Globus pallidus (tissue), 1 donor: ENCODE data around the gene ELOVL3.
A peak's percentile ranks its signal among the peaks of the same experiment; 100 is the strongest.
"Not testable (repeated sequence)": the region's sequence is repeated elsewhere in the genome, so short reads cannot be mapped to it uniquely, and the experiment has no call there.

ENCODE experiments used
- DNase-seq: peaks from one replicate; pipeline ENCODE4 v3.0.0-alpha.2; 2015; ENCODE audit warnings: low spot score

ELOVL3 gene, protein sequence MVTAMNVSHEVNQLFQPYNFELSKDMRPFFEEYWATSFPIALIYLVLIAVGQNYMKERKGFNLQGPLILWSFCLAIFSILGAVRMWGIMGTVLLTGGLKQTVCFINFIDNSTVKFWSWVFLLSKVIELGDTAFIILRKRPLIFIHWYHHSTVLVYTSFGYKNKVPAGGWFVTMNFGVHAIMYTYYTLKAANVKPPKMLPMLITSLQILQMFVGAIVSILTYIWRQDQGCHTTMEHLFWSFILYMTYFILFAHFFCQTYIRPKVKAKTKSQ

DNA sequence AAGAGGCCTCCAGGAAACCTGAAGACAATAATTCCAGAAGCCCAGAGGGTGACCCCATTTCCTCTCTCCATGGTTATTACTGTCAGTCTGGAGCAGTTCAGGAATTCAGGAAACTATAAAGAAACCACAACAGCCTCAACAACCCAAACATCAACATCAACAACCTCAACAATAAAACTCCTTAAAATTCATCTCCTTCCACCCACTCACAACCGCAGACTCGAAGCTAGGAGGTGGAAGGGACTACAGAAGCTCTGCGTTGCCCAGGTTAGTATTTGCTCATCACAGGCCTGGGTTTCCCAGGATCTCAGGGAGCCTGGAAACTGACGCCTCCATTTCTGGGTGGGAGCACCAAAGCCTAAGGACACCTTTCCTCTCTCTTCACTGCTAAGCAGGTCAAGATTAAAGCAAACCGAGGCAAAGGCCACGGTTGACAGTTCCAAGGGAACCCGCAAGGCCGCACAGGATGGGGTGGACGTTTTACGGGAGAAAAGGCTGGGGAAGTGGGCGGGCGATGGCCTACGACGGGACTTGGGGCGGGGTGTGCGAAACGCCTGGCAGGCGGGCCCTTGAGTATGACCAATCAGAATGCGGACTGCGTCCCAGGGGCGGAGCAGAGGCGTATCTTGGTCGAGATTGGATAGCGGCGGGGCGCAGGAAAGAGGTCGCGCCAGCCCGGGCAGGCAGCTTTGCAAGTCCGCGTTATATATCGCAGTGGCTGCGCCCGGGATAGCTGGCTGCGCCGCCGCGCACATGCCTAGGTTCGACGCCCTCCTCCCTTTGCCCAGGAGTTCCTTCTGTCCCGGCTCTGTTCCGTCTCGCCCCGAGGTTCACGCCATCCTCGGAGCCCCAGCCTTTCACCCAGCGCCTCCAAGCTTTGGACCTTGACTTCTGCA is at the start of gene ELOVL3:
Gene ELOVL3 (plus strand): TSS at position 654 of the 896 bp plus-strand sequence. CDS start 250 bp downstream, outside the sequence.
- DNase-seq = peak; percentile 89

DNA sequence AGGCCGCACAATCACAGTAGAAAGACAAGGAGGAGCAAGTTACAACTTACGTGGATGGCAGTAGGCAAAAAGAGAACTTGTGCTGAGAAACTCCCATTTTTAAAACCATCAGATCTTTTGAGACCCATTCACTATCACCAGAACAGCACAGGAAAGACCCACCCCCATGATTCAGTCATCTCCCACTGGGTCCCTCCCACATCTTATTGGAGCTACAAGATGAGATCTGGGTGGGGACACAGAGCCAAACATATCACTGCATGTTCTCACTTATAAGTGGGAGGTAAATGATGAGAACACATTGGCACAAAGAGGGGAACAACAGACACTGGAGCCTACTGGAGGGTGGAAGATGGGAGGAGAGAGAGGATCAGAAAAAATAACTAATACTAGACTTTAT is 41.5 kb upstream of the ELOVL3 start:
- DNase-seq = no peak

DNA sequence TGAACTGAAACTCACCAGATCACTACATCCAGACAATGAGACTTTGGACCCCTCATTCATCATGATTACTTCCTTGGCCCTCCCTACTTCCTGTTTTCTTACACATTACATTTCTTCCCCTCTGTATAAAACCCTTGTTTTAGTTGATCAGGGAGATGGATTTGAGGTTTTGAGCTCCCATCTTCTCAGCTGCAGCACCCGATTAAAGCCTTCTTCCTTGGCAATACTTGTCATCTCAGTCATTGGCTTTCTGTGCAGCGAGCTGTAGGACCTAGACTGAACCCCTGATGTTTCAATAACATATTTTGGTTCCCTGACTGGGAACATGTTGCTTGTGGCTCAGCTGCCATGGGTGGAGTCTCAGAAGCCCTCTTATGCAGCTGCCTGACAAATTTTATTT is 40.8 kb upstream of the ELOVL3 start:
- DNase-seq = no peak

DNA sequence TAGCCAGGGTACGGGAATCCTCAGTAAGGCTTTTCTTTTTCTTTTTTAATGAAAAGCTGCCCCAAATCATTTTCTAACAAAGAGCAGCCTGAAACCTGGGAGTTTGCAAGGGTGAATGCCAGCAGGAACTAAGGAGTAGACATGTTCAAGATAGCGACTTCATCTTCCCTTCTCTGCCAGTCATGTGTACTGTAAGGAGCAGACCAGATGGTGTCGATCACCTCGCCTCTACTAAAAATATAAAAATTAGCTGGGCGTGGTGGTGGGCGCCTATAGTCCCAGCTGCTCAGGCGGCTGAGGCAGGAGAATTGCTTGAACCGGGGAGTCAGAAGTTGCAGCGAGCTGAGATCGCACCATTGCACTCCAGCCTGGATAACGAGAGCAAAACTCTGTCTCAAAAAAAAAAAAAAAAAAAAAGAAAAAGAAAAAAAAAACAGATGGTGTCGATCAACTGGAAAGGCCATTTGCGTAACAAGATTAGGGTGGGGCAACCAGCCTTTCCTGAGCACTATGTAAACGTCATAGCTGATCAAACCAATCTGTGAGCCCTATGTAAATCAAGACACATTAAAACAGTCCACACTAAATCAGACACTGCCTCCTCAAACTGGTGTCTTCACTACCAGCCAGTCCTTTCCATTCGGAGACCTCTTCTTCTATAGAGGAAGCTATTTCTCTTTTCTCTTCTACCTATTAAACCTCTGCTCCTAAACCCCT is 40.1 kb upstream of the ELOVL3 start:
- DNase-seq = no peak

DNA sequence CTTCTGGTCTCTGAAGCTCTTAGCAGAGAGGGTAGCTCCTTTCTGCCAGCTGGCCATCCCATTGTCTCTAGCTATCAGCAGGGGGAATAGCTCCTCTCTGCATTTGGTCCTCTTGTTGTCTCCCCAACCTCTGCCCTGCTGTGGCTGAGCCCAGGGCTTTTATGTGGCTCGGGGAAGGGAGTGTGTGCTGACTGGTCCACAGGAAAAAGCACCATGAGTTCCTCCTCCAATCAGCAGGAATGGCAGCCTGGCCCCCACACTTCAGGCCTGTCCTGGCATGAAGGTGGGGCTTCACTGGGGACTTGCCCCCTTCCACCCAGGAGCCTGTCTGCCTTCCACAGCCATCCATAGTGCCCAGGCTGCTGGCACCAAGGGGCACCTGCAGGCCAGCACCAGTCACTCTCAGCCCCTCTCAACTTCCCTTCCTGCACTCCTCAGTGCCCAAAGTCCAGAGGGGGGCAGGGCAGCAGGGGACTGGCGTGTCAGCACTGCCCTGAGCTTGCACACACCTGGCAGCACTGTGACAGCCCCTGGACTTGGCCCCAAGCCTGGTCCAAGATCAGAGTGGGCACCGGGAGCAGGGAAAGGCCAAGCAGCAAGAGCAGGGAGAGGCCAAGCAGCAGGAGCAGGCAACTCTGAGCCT is 37.7 kb upstream of the ELOVL3 start:
- no peak for DNase-seq

DNA sequence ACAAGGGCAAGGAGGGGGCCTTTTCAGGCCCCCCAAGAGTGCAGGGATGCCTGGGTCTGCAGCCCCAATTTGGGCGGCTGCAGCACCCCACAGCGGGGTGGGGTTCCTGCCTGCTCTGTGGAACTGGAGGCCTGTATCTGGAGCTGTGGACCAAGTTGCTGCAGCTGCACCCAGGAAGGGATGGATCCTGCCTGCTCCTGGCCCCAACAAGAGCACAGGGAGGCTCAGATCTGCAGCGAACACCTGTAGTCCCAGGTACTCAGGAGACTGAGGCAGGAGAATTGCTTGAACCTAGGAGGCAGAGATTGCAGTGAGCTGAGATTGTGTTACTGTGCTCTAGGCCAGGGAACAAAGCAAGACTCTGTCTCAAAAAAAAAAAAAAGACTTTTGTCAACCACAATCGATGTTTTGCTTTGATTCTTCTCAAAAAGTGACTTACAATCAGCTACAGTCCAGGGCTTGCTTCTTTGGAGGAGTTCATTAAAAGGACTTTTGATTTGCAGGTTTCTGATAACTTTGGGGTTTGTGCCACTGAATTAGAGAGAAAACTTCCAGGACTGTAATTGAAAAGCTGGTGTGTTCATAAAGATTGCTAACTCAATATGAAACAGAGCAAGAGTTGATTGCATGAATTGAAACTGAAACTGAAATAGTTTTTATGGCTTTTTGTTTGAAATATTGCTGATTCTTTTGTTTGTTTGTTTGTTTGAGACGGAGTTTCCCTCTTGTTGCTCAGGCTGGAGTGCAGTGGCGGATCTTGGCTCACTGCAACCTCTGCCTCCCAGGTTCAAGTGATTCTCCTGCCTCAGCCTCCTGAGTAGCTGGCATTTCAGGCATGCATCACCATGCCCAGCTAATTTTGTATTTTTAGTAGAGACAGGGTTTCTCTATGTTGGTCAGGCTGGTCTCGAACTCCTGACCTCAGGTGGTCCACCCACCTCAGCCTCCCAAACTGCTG is 36.9 kb upstream of the ELOVL3 start:
- not testable (repeated sequence) for DNase-seq

DNA sequence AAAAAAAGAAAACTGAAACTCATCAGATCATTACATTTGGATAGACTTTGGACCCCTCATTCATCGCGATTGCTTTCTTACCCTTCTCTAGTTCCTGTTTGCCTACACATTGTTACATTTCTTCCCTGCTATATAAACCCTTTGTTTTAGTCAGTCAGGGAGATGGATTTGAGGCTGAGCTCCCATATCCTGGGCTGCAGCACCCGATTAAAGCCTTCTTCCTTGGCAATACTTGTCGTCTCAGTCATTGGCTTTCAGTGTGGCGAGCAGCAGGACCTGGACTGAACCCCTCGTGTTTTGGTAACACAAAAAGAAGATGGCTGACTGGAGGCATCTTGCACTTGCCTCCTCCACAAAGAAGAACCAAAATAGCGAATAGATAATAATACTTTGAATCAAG is 34.1 kb upstream of the ELOVL3 start:
- DNase-seq = no peak

DNA sequence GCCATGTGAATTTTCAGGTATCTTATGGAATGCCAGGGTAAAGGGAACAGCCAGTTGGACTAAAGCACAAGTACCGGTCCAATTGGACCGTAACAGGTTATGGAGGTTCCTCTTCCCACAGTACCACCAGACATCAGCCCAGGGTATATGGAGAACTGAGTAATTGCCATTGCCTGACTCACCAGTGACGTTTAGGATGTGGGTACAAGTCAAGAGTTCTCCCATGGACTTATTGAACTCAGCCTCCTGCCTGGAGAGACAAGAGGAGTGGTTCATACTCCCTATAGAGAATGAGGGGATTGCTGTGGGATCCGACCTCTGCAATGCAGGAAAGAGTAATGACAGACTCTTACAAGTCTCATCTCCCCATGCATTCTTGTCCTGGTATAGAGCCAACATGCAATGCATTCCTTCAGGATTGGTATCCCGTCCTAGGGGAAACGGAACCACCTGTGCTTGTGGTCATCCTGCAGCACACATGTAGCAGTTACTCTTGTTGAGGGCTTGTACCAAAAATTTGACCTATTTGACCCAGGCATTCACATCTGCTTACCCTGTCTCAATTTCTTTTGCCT is 30.7 kb upstream of the ELOVL3 start:
- DNase-seq = no peak

DNA sequence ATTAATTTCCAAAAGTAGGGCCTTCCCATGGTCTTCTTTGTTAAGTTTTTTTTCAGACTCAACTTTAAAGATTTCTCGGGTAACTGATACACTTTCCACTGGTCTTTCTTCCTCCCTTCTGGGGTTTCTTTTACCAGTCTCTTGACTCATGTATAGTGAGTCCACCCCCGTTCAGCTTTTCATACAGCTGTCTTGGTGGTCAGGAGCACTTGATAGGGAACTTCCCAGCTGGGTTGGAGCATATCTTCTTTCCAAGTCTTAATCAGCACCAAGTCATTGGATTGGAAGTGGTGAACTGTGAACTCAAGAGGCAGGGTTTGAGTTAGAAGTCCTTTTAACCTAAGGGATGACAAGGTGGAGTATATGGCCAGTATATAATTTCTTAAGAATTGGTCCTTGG is 29.2 kb upstream of the ELOVL3 start:
- no peak for DNase-seq

DNA sequence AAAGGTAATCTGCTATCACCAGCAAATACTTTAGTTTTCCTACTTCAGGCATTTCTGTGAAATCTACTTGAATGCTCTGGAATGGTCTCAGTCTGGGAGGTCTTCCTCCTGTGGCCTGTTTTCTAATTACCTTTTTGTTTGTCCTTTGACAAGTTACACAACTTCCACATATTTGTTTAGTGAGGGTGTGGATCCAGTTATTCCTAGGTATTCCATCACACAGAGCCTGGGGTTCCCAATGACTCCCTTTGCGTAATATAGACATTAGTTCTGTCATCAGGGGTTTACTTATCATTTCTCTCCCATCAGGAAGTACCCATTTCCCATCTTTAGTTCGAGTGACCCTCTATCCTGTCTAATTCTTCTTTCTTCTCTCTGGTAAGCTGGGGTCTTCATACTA is 28.1 kb upstream of the ELOVL3 start:
- DNase-seq = no peak

DNA sequence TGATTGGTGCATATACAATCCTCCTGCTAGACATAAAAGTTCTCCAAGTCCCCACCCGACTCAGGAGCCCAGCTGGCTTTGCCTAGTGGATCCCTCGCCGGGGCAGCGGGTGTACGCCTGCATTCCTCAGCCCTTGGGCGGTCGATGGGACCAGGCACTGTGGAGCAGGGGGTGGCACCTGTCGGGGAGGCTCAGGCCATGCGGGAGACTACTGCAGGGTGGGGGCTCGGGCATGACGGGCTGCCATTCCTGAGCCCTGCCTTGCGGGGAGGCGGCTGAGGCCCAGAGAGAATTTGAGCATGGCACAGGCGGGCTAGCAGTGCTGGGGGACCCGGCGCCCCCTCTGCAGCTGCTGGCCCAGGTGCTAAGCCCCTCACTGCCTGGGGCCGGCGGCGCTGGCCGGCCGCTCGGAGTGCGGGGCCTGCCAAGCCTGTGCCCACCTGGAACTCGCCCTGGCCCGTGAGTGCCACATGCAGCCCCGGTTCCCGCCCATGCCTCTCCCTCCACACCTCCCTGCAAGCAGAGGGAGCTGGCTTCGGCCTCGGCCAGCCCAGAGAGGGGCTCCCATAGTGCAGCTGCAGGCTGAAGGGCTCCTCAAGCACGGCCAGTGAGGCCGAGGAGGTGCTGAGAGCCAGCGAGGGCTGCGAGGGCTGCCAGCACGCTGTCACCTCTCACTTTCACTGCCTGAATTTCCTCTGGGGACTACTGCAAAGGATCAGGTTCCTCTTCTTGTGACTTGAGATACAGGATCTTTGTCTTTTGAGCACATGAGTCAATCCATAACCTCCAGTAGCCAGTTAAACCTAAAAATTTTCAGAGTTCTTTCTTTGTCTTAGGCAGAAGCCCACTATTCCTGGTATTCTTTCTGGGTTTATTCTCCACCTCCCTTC is 25.1 kb upstream of the ELOVL3 start:
- no peak for DNase-seq

DNA sequence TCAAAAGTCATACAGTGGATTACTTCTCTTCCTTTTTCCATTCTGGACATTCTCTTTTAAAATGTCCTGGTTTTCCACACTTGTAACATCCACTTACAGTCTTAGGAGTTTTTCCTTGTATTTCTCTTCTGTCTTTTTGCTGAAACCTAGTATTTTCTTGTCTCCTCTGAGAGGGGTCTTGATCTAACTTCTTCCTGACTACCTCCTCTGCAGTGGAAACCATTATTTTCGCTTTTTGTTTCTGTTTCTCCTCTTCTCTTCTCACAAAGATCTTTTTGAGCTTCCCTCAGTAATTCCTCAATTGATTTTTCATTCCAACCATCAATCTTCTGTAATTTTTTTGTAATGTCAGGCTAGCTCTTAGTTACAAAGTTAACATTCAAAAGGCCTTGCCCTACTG is 23.7 kb upstream of the ELOVL3 start:
- no peak for DNase-seq

DNA sequence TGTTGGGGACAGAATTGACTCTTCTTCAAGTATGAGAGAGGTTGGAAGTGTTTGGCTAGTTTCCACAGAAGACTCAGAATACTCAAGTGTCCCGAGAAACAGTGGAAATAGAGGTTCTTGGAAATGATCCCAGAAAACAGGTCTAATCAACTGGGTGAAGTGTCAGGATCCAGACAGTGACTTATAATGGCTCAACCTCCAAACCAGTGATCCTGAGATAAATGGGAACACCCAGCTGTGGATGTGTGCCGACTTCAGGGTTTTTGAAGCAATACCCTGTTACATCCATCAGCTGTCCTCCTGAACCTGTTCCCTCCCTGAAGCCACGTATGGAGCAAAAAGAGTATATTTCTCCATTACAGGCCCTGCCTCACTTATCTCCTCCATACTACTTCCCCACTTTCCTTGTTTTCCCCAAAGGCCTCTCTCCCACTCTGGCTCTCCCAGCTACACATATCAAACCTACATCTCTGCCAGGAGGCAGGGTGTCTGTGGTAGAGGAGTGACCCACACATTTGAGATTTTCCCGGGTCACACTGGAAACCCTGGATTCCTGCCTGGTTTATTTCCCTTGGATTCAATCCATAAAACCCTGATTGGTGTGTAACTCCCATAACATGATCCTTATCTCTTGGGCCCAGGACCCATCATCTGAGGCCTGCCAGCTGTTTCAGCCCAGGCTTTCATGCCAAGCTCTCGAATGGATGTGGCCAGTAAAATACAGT is 17.6 kb upstream of the ELOVL3 start:
- no peak for DNase-seq

DNA sequence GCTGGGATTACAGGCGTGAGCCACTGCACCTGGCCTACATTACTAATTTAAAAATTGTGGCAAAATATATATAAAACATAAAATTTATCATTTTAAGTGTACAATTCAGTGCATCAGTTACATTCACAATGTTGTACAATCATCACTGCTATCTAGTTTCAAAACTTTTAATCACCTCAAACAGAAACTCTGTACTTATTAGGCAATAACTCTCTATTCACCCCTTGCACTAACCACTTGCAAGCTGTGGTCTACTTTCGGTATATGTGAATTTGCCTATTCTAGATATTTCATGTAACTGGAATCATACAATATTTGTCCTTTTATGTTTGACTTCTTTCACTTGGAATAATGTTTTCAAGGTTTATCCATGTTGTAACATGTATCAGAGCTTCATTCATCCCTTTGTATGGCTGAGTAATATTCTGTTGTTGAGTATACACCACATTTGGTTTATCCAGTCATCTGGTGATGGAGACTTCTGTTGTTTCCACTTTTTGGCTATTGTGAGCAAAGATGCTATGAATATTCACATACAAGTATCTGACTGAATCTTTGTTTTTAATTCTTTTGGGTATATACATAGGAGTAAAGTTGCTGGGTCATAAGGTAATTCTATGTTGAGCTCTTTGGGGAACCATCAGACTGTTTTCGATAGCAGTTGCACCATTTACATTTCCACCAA is 14.3 kb upstream of the ELOVL3 start:
- DNase-seq = no peak

DNA sequence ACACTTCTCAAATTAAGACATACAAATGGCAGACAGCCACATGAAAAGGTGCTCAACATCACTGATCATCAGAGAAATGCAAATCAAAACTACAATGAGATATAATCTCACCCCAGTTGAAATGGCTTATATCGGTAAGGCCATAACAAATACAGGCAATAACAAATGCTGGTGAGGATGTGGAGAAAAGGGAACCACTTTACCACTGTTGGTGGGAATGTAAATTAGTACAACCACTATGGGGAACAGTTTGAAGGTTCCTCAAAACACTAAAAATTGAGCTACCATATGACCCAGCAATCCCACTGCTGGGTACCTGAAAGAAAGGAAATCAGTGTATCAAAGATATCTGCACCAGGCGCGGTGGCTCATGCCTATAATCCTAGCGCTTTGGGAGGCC is 12.5 kb upstream of the ELOVL3 start:
- DNase-seq = not testable (repeated sequence)

DNA sequence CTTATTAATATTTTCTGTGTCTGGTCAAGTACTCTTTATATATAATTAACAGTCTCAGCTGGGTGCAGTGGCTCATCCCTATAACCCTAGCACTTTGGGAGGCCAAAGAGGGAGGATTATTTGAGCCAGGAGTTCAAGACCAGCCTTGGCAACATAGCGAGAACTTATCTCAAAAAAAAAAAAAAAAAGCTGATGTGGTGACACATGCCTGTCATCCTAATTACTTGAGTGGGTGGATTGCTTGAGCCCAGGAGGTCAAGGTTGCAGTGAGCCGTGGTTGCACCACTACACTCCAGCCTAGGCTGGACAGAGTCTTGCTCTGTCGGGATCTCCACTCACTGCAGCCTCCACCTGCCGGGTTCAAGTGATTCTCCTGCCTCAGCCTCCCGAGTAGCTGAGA is 6.7 kb upstream of the ELOVL3 start:
- no peak for DNase-seq

DNA sequence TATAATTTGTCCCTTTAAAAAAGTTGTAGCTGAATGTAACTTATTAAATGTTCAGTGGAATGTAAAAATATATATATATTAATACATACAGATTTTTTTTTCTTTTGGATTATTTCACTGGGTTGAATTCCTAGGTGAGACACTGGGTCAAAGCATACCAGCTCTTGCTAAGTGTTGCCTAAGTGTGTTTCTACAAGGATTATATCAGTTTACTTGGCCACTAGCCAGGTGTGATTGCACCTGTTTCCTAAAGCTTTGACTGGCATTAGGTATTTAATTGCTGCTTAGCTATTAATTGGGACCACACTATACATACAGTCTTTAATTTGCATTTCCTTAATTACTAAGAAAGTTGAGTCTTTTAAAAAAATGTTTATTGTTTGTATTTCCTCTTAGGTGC is 5.5 kb upstream of the ELOVL3 start:
- DNase-seq = no peak

DNA sequence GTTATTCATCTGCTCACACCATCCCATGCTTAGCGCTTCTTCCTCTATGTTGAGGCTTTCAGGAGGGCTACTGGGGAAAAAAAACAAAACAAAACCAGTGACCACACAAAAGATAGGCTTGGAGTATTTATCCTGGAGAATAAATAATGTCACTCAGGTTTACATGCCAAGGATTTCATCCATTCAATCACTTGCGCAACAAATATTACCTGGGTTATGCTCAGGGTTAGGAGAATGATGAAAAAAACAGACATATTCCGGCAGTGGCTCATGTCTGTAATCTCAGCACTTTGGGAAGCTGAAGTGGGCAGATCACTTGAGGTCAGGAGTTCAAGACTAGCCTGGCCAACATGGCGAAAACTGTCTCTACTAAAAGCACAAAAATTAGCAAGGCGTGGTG is 3.3 kb upstream of the ELOVL3 start:
- no peak for DNase-seq

DNA sequence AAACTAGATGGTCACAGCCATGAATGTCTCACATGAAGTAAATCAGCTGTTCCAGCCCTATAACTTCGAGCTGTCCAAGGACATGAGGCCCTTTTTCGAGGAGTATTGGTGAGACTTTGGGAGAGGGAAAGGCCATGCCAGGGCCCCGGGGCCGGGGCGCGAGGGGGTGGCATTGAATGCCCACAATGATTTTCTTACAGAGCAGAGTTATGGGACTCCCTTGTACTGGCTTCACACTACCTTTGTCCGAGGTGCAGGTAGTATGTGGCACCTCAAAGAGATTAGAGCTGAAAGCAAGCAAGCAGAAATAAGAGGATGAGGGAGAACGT is 407 bp downstream of the ELOVL3 start:
- no peak for DNase-seq
